Prostate gland (tissue), 2 donors: ENCODE measurements around the gene SNAI1.

Experiments
- CTCF ChIP-seq, 4 experiments: fragments of 200-600 bp in 2 of 4; fragments of 450-650 bp in 2 of 4; sonication (generic) in 2 of 4; IDR thresholded peaks; 1 replicate in 3 of 4; 2 replicates in 1 of 4; pipeline ENCODE4 v1.5.1; 2016 to 2019; ENCODE audit warnings: antibody characterized with exemption in 4 of 4, mild to moderate bottlenecking in 2 of 4, moderate library complexity in 2 of 4
- POLR2A ChIP-seq: fragments of 450-650 bp; IDR thresholded peaks from one replicate; pipeline ENCODE4 v1.6.1; 2016; ENCODE audit warnings: antibody characterized with exemption, mild to moderate bottlenecking
- POLR2AphosphoS5 ChIP-seq: sonication (generic); formaldehyde crosslinking; IDR thresholded peaks from one replicate; pipeline ENCODE4 v1.6.1; 2017; ENCODE audit warnings: antibody characterized with exemption

GRCh38 chr20:50034567-50035180 is 51.9 kb downstream of the SNAI1 start:
- no peak for TF ChIP-seq CTCF (IDR thresholded peaks at IDR 0.05)
- TF ChIP-seq POLR2A: no peak
- TF ChIP-seq POLR2AphosphoS5: no peak
